Breast epithelium (tissue), 4 donors: ENCODE measurements around the gene AUNIP. TPM values are rescaled to one million over a fixed set of nuclear protein-coding genes. Genes with fewer than 3 reads are reported as not detected.

Source experiments
- DNase-seq, 2 donors: peaks; one replicate each; pipeline ENCODE4 v3.0.0-alpha.2; 2019; ENCODE audit warnings: low spot score in 2 of 2
- H3K27ac ChIP-seq, 2 donors: fragments of 200-600 bp; sonication (generic) in 1 of 2; one replicate each; pipeline ENCODE4 v1.5.1; 2016 to 2019; ENCODE audit warnings: mild to moderate bottlenecking in 1 of 2
- H3K27me3 ChIP-seq, 2 donors: fragments of 200-600 bp; sonication (generic) in 1 of 2; one replicate each; pipeline versions ENCODE4 v1.5.1 to v1.6.0; 2017 to 2019; ENCODE audit warnings: control low read depth in 1 of 2, mild to moderate bottlenecking in 1 of 2
- H3K36me3 ChIP-seq: fragments of 200-600 bp; one replicate; pipeline ENCODE4 v1.5.1; 2019
- H3K4me1 ChIP-seq, 2 donors: fragments of 200-600 bp; sonication (generic); one replicate each; pipeline ENCODE4 v1.5.1; 2016 to 2019; ENCODE audit warnings: control low read depth in 1 of 2
- H3K4me3 ChIP-seq, 3 donors: fragments of 200-600 bp; sonication (generic); 1 replicate in 2 of 3; 2 replicates in 1 of 3; pipeline ENCODE4 v1.5.1; 2016 to 2019; ENCODE audit warnings: mild to moderate bottlenecking in 3 of 3, moderate library complexity in 2 of 3
- H3K9me3 ChIP-seq, 2 donors: fragments of 200-600 bp; sonication (generic) in 1 of 2; one replicate each; pipeline ENCODE4 v1.5.1; 2016 to 2019; ENCODE audit warnings: control low read depth in 1 of 2
- CTCF ChIP-seq, 3 donors: fragments of 450-650 bp; IDR thresholded peaks; one replicate each; pipeline ENCODE4 v1.5.1; 2016 to 2017; ENCODE audit warnings: antibody characterized with exemption in 3 of 3, mild to moderate bottlenecking in 3 of 3, moderate library complexity in 3 of 3
- POLR2A ChIP-seq: fragments of 450-650 bp; IDR thresholded peaks from one replicate; pipeline ENCODE4 v1.6.1; 2016; ENCODE audit warnings: antibody characterized with exemption, mild to moderate bottlenecking, moderate library complexity
- POLR2AphosphoS5 ChIP-seq, 3 donors: sonication (generic); formaldehyde crosslinking; IDR thresholded peaks; one replicate each; pipeline ENCODE4 v1.6.1; 2017; ENCODE audit warnings: antibody characterized with exemption in 3 of 3
- intact Hi-C: fragments of 100-400 bp; cut with DNase I; formaldehyde crosslinking; loops from one replicate; pipeline ENCODE4 v1.15.1; 2023; ENCODE audit warnings: low total_unique reads
- total RNA-seq, 3 donors: library from RNA; depleted of rRNA; stranded (reverse); fragments of >200 nt; gene quantifications; one replicate each; pipeline ENCODE4 v1.1.0, GENCODE V29; 2016

The AUNIP gene
- total RNA-seq, 3 donors from 2014 or later = 0.33 to 0.88 TPM; not detected in 1

GRCh38 chr1:25802915-25803314 is 56.3 kb downstream of the AUNIP start:
- Histone ChIP-seq H3K27ac (peak overlapping the region; percentile 55 to 61), H3K36me3 (no peaks in the 10 kb centered on the region), H3K4me1 (peaks cover 13 to 20% of the 10 kb centered on the region in 2 donors), H3K27me3 (no peaks in the 10 kb centered on the region), H3K4me3 (peak overlapping the region in 1 of 3 donors; percentile 37), H3K9me3 (no peaks in the 10 kb centered on the region)
- intact Hi-C loops = loop anchor here (10.0 kb wide), 1 partner anchor 188 kb away; the partner anchor contains the start of gene MAN1C1
- no peak for TF ChIP-seq POLR2AphosphoS5 (IDR thresholded peaks at IDR 0.05)
- no peak for DNase-seq

- peaks cover 12 to 17% of the 10 kb centered on the region in 2 donors for H3K4me1 ChIP-seq
- DNase-seq = no peak
- no peak for TF ChIP-seq CTCF (IDR thresholded peaks at IDR 0.05)
- TF ChIP-seq POLR2A = no peak
- TF ChIP-seq POLR2AphosphoS5 (IDR thresholded peaks at IDR 0.05) = no peak
- no peaks in the 10 kb centered on the region for H3K27me3 ChIP-seq
- H3K36me3 ChIP-seq = no peaks in the 10 kb centered on the region
- intact Hi-C loops = loop anchor here (10.0 kb wide), 1 partner anchor 186 kb away; the partner anchor contains the start of gene MAN1C1
- no peaks in the 10 kb centered on the region for H3K9me3 ChIP-seq
- peak overlapping the region; percentile 75 to 94 for H3K27ac ChIP-seq
- peak overlapping the region; percentile 56 to 89 (median 65) for H3K4me3 ChIP-seq
Observed at GRCh38 chr1:25800703-25801377, 58.4 kb downstream of the AUNIP start.

GRCh38 chr1:25799935-25800702 is 59.1 kb downstream of the AUNIP start, which contains the start of gene SELENON:
SELENON (plus strand) TSS chr1:25800193; CDS start chr1:25800231, 38 bp downstream.
- no peaks in the 10 kb centered on the region for H3K27me3 ChIP-seq
- peak within 1 kb of the TSS; percentile 56 to 89 (median 65) for H3K4me3 ChIP-seq
- H3K27ac ChIP-seq = peak within 1 kb of the TSS; percentile 84 to 94
- intact Hi-C loops = loop anchor here (10.0 kb wide), 1 partner anchor 185 kb away; the partner anchor contains the start of gene MAN1C1
- H3K9me3 ChIP-seq = no peaks in the 10 kb centered on the region
- peaks cover 5 to 13% of the 10 kb centered on the region in 2 donors for H3K4me1 ChIP-seq
- DNase-seq = peak; percentile 42 to 59
- no peaks in the 10 kb centered on the region for H3K36me3 ChIP-seq
- TF ChIP-seq POLR2A (no peak), CTCF (IDR thresholded peaks at IDR 0.05) (no peak), POLR2AphosphoS5 (IDR thresholded peaks at IDR 0.05) (peak in 1 of 3 donors; percentile 50)

GRCh38 chr1:25799352-25799934 is 59.8 kb downstream of the AUNIP start:
- Histone ChIP-seq H3K4me3 (peak overlapping the region; percentile 48 to 89 (median 65)), H3K4me1 (peaks cover 3 to 13% of the 10 kb centered on the region in 2 donors), H3K27me3 (no peaks in the 10 kb centered on the region), H3K9me3 (no peaks in the 10 kb centered on the region), H3K36me3 (no peaks in the 10 kb centered on the region), H3K27ac (peak overlapping the region; percentile 84 to 94)
- intact Hi-C loops = no loop called here
- DNase-seq = no peak
- no peak for TF ChIP-seq POLR2AphosphoS5 (IDR thresholded peaks at IDR 0.05)
- no peak for TF ChIP-seq CTCF (IDR thresholded peaks at IDR 0.05)
- TF ChIP-seq POLR2A = no peak

- H3K9me3 ChIP-seq = no peaks in the 10 kb centered on the region
Observed at GRCh38 chr1:25798666-25799351, 60.4 kb downstream of the AUNIP start.

More at GRCh38 chr1:25798666-25799351, 60.4 kb downstream of the AUNIP start:
- Histone ChIP-seq H3K27ac (peak overlapping the region in 1 of 2 donors; percentile 94), H3K4me3 (no peak overlapping the region), H3K4me1 (peaks cover 3 to 13% of the 10 kb centered on the region in 2 donors), H3K27me3 (no peaks in the 10 kb centered on the region), H3K36me3 (no peaks in the 10 kb centered on the region)
- TF ChIP-seq POLR2AphosphoS5 (IDR thresholded peaks at IDR 0.05) (no peak), POLR2A (no peak), CTCF (IDR thresholded peaks at IDR 0.05) (no peak)
- intact Hi-C loops = no loop called here
- no peak for DNase-seq
